ENCODE results near the gene CNTN3.

DNA sequence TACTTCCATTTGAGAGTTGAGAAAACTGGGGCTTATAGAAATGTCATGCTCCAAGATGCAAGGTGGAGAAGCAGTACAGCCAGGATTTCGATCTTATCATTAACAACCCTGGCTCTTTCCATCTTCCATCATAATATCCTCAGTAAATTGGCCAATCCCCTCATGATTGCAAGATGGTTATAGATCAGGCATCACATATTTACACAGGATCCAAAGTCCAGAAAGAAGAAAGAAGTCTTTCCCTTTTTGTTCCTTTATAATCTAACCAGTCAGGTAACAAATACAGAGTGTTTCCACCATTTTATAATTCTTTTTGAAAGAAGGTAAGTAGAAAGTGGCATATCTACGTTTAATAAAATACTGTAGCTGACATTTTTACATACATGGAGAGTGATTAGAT lies 29.7 kb downstream of the CNTN3 start:
- TF ChIP-seq, protein P1, sequence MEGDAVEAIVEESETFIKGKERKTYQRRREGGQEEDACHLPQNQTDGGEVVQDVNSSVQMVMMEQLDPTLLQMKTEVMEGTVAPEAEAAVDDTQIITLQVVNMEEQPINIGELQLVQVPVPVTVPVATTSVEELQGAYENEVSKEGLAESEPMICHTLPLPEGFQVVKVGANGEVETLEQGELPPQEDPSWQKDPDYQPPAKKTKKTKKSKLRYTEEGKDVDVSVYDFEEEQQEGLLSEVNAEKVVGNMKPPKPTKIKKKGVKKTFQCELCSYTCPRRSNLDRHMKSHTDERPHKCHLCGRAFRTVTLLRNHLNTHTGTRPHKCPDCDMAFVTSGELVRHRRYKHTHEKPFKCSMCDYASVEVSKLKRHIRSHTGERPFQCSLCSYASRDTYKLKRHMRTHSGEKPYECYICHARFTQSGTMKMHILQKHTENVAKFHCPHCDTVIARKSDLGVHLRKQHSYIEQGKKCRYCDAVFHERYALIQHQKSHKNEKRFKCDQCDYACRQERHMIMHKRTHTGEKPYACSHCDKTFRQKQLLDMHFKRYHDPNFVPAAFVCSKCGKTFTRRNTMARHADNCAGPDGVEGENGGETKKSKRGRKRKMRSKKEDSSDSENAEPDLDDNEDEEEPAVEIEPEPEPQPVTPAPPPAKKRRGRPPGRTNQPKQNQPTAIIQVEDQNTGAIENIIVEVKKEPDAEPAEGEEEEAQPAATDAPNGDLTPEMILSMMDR (IDR thresholded peaks at IDR 0.05), result no peak
- TF ChIP-seq POLR2A (IDR thresholded peaks at IDR 0.05), result no peak

Measured in testis (tissue), 2 donors.